Measurements from ENCODE around the gene AURKA.

The AURKA gene

DNA sequence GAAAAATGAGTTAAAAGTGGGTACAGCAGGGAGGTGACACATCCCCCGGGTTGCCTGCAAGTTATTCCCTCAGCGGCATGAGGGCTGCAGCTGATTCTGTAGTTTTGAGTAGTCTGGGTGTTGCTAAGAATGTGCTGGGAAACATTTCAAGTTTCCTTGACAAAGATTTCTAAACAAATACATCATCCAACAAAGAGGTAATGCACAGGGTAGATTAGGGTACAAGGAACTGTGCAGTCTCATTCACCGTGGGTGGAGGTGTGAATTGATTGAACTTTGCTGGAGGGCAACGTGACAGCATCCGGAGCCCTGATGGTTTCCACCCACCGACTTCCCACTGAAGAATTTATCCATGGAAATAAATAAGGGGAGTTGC, 41.9 kb upstream of the AURKA start (continued):
- TF ChIP-seq, protein P1, sequence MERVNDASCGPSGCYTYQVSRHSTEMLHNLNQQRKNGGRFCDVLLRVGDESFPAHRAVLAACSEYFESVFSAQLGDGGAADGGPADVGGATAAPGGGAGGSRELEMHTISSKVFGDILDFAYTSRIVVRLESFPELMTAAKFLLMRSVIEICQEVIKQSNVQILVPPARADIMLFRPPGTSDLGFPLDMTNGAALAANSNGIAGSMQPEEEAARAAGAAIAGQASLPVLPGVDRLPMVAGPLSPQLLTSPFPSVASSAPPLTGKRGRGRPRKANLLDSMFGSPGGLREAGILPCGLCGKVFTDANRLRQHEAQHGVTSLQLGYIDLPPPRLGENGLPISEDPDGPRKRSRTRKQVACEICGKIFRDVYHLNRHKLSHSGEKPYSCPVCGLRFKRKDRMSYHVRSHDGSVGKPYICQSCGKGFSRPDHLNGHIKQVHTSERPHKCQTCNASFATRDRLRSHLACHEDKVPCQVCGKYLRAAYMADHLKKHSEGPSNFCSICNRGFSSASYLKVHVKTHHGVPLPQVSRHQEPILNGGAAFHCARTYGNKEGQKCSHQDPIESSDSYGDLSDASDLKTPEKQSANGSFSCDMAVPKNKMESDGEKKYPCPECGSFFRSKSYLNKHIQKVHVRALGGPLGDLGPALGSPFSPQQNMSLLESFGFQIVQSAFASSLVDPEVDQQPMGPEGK (CRISPR knock-in tag; IDR thresholded peaks at IDR 0.05; ENCODE audit: borderline replicate concordance) = no peak
- TF ChIP-seq ZNF70 (CRISPR knock-in tag; IDR thresholded peaks at IDR 0.05) (no peak), ISL1 (CRISPR knock-in tag; IDR thresholded peaks at IDR 0.05) (no peak), PPARA (CRISPR knock-in tag; IDR thresholded peaks at IDR 0.05; ENCODE audit: borderline replicate concordance) (no peak), OSR1 (CRISPR knock-in tag; IDR thresholded peaks at IDR 0.05) (no peak), ZFP30 (CRISPR knock-in tag; IDR thresholded peaks at IDR 0.05) (no peak)
- TF ChIP-seq, protein P2, sequence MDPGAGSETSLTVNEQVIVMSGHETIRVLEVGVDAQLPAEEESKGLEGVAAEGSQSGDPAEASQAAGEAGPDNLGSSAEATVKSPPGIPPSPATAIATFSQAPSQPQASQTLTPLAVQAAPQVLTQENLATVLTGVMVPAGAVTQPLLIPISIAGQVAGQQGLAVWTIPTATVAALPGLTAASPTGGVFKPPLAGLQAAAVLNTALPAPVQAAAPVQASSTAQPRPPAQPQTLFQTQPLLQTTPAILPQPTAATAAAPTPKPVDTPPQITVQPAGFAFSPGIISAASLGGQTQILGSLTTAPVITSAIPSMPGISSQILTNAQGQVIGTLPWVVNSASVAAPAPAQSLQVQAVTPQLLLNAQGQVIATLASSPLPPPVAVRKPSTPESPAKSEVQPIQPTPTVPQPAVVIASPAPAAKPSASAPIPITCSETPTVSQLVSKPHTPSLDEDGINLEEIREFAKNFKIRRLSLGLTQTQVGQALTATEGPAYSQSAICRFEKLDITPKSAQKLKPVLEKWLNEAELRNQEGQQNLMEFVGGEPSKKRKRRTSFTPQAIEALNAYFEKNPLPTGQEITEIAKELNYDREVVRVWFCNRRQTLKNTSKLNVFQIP (CRISPR knock-in tag; IDR thresholded peaks at IDR 0.05; ENCODE audit: borderline replicate concordance, low read depth) = no peak

DNA sequence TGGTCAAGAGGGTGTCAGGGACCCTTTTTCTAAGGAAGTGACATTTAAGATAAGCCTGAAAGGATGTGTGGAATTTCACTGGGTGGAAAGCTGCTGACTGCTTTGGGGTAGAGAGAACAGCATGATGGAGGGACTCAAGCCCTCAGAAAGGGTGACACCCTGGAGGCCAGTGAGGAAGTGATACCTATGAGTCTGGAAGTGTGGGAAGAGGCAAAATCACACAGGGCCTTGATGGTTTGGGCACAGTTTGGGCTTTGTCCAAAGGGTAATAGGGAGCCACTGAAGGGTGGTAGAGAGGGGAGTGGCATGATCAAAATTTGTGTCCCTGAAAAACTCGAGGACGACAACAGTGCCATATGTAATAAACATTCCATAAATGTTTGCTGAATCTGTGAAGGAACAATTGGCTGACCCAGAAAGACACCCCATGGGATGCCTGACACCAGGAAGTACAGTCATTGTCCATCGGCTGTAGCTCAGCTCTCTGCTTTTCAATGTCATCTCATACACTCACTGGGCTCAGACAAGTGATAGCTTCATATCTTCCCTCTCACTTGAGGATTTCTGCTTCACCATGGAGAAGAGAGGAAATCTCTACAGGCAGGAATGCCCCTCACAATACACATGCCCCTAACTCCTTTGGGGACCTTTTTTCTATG, 41.3 kb upstream of the AURKA start:
- TF ChIP-seq, protein P3, sequence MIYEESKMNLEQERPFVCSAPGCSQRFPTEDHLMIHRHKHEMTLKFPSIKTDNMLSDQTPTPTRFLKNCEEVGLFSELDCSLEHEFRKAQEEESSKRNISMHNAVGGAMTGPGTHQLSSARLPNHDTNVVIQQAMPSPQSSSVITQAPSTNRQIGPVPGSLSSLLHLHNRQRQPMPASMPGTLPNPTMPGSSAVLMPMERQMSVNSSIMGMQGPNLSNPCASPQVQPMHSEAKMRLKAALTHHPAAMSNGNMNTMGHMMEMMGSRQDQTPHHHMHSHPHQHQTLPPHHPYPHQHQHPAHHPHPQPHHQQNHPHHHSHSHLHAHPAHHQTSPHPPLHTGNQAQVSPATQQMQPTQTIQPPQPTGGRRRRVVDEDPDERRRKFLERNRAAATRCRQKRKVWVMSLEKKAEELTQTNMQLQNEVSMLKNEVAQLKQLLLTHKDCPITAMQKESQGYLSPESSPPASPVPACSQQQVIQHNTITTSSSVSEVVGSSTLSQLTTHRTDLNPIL (CRISPR knock-in tag; IDR thresholded peaks at IDR 0.05; ENCODE audit: low read depth) = no peak
- TF ChIP-seq, protein P2 (CRISPR knock-in tag; IDR thresholded peaks at IDR 0.05; ENCODE audit: borderline replicate concordance, low read depth) = no peak
- TF ChIP-seq ARNTL (CRISPR knock-in tag; IDR thresholded peaks at IDR 0.05; ENCODE audit: borderline replicate concordance, low read depth) (no peak), ZNF565 (CRISPR knock-in tag; conservative IDR thresholded peaks at IDR 0.05; ENCODE audit: low read depth) (no peak), CSDC2 (CRISPR knock-in tag; IDR thresholded peaks at IDR 0.05) (no peak), ZC3H10 (CRISPR knock-in tag; IDR thresholded peaks at IDR 0.05) (no peak), SNAI2 (CRISPR knock-in tag; IDR thresholded peaks at IDR 0.05) (no peak)
- ATAC-seq = no peak

DNA sequence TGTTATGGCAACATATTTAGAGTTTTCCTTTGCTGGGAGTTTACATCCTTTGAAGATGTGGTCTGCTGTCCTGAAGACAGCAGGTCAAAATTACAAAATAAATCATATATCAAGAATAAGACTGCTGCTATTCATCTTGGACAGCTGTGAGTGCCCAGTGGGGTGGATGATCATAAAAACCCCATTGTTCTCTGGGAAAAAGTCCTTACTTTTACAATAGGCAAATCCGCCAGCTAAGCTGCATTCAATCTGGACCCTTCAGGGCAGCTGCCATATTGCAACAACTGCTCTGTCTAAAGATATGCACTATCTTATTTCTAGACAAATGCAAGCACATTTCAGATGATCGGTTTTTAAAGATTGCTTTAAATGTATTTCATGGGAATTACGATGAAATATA, 39.5 kb upstream of the AURKA start:
- TF ChIP-seq SNAI2 (CRISPR knock-in tag; IDR thresholded peaks at IDR 0.05) = no peak
- no peak for TF ChIP-seq ZNF8 (CRISPR knock-in tag; IDR thresholded peaks at IDR 0.05)
- TF ChIP-seq OSR1 (CRISPR knock-in tag; IDR thresholded peaks at IDR 0.05) = no peak
- TF ChIP-seq PPARA (CRISPR knock-in tag; IDR thresholded peaks at IDR 0.05; ENCODE audit: borderline replicate concordance) = no peak
- no peak for TF ChIP-seq ARNTL (CRISPR knock-in tag; IDR thresholded peaks at IDR 0.05; ENCODE audit: borderline replicate concordance, low read depth)
- TF ChIP-seq BACH2 (CRISPR knock-in tag; IDR thresholded peaks at IDR 0.05; ENCODE audit: borderline replicate concordance) = no peak
- no peak for TF ChIP-seq CSDC2 (CRISPR knock-in tag; IDR thresholded peaks at IDR 0.05)
- no peak for ATAC-seq

DNA sequence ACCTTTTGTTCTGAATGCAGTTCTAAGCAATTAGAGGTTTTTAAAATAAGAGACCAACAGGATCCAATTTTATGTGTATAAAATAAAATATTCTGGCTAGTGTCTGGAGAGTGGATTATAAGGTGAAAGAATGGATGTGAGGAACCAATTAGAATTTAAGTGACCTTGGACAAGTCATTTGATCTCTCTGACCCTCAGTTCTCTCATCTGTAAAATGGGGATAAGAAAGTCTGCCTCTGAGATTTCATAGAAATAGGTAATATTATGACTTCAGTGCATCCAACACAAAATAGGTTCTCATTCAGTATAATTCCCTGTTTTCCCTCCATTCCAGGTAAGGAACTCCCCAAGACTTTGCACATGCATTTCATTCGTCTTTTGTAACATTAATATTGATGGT, 38.9 kb upstream of the AURKA start:
- no peak for ATAC-seq

DNA sequence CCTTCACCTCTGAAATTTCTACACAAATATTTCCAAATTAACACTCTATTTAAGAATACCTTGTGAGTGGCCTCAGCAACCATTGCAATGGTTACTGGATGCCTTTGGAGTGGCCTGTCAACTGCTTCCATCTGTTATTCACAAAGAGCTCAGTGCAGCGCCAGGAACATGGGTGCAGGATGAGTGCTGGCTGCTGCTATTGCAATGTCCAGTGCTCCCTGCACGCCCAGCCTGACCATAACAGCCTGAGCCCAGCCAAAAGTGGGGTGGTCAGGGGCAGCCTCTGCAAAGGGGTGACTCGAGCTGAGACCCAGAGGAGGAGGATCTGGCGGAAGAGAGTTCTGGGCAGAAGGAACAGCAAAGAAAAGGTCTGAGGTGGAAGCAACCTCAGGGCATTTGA, 38.4 kb upstream of the AURKA start:
- no peak for TF ChIP-seq ARNTL (CRISPR knock-in tag; IDR thresholded peaks at IDR 0.05; ENCODE audit: borderline replicate concordance, low read depth)
- no peak for TF ChIP-seq ISL1 (CRISPR knock-in tag; IDR thresholded peaks at IDR 0.05)
- TF ChIP-seq SNAI2 (CRISPR knock-in tag; IDR thresholded peaks at IDR 0.05) = no peak
- no peak for TF ChIP-seq ZFP3 (CRISPR knock-in tag; IDR thresholded peaks at IDR 0.05)
- no peak for TF ChIP-seq GLIS3 (CRISPR knock-in tag; IDR thresholded peaks at IDR 0.05)
- TF ChIP-seq PPARA (CRISPR knock-in tag; IDR thresholded peaks at IDR 0.05; ENCODE audit: borderline replicate concordance) = no peak
- TF ChIP-seq, protein P2 (CRISPR knock-in tag; IDR thresholded peaks at IDR 0.05; ENCODE audit: borderline replicate concordance, low read depth) = no peak
- no peak for TF ChIP-seq CSDC2 (CRISPR knock-in tag; IDR thresholded peaks at IDR 0.05)
- TF ChIP-seq TCF4 (CRISPR knock-in tag; IDR thresholded peaks at IDR 0.05; ENCODE audit: borderline replicate concordance) = no peak
- TF ChIP-seq ZFP30 (CRISPR knock-in tag; IDR thresholded peaks at IDR 0.05) = no peak
- ATAC-seq = no peak

More for the DNA sequence above, 38.9 kb upstream of the AURKA start:
- TF ChIP-seq ZNF70 (CRISPR knock-in tag; IDR thresholded peaks at IDR 0.05) = no peak

Measured in SK-N-SH treated with all-trans-retinoic acid at 6 μM for 48 hours (cell line).